ENCODE data around the gene TNS1. TPM values are rescaled to one million over a fixed set of nuclear protein-coding genes. Genes with fewer than 3 reads are reported as not detected.

Gene TNS1
- total and polyA plus RNA-seq, 4 donors: 46.9 to 64.5 (median 58.1) TPM

DNA sequence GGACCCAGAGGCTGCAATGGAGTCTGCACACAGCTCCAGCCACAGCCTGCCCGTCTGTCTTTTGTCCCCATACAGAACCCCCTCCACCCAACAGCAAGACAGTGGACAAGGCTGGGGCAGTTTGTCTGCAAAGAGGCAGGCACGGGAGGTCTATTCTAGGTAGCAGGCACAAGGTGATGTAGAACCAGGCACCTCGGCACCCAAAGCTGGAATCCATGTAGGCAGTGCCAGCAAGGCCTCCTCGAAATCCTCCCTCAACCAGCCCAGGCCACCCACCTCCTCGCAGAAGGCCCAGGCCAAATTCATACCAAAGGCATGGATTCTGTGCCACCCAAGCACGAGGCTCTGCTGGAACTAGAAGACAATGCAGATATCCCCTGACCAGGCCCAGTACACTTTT, 179.2 kb downstream of the TNS1 start:
- DNase-seq (ENCODE audit: low read depth in 4 of 6, low spot score in 6 of 6): no peak
- no peak overlapping the region for H3K4me3 ChIP-seq (ENCODE audit: low read depth, low read length)
- WGBS (ENCODE audit: insufficient coverage): 86% methylated on average over 3 of the region's 6 CpGs
- H3K27me3 ChIP-seq (ENCODE audit: control insufficient read depth, insufficient read depth, low read length): no peaks in the 10 kb centered on the region
- peaks cover 48% of the 10 kb centered on the region for H3K4me1 ChIP-seq (ENCODE audit: control insufficient read depth, insufficient read depth, low read length)
- H3K27ac ChIP-seq (ENCODE audit: low read depth, low read length): no peak overlapping the region
- no peaks in the 10 kb centered on the region for H3K9me3 ChIP-seq (ENCODE audit: control insufficient read depth, insufficient read depth, low read length)
- peaks cover 74% of the 10 kb centered on the region for H3K36me3 ChIP-seq (ENCODE audit: control insufficient read depth, insufficient read depth, low read length)

DNA sequence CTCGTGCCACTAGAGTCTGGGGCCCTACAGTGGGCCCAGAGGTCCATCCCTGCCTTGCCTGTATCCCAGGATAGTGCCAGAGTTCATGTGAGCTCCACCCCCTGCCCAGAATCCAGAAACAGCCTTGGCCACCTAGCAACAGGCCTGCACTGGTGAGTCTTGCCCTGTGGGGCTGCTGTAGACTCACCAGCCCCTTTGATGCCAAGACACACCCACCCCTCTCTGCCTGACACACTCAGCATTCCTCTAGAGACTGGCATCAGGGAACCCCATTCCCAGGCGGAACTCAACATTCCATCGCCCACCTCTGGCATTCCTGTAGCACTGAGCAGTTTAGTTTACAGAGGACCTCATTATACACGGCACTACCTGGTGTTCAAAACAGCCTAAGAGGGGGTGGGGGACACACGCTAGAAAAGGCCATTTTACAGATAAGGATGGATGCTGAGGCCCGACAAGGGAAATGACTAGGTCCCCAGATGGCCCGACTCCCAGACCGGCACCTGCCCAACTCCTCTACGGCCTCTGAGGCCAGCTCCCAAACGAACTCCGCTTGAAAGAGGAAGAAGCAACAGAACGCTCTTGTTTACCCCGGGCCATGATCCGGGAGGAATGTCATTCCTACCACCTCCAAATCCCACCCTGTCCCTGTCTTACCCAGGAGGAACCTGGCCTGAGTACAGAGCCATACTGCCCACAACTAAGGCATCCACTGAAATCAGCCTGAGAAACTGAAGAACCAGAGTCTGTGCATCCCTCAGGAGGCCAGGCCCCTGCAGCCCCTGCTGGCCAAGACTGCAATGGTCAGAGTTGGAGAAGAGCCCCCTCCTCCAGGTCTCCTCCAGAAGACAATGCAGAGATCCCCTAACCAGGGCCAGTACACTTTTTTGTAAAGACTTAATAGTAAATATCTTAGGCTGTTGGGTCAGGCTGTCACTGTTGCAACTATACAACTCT, 180.2 kb downstream of the TNS1 start:
- H3K36me3 ChIP-seq (ENCODE audit: control insufficient read depth, insufficient read depth, low read length): peaks cover 74% of the 10 kb centered on the region

DNA sequence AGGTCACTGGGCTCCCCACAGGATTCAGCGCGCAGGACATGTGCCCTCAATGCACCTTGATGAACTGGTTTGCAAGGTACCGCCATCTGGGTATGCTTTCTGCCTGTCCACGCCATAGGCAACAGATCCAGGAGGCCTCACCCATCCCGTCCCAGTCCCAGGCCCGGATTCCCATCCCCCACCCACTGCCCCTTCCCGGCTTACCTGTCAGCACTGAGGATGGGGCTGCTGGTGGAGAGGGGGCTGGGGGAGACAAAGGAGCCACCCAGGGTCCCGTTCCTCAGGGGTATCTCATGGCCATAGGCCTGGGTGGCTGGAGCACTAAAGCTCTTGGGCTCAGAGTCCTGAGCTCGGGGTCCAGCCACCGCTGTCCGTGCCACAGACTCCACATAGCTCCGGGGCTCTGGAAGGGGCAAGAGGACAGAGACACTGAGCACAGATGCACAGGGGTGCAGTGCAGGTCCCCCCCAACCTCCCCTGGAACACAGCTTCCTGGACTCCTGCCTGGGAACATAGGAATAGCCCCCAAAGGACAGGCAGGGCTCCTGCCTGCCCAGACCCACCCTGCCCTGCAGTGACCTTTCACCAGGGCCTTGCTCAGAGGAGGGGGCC, 181.2 kb downstream of the TNS1 start:
- no peak for DNase-seq (ENCODE audit: low read depth in 4 of 6, low spot score in 6 of 6)
- Histone ChIP-seq H3K9me3 (ENCODE audit: control insufficient read depth, insufficient read depth, low read length) (no peaks in the 10 kb centered on the region), H3K4me1 (ENCODE audit: control insufficient read depth, insufficient read depth, low read length) (peaks cover 40% of the 10 kb centered on the region), H3K27me3 (ENCODE audit: control insufficient read depth, insufficient read depth, low read length) (no peaks in the 10 kb centered on the region), H3K4me3 (ENCODE audit: low read depth, low read length) (no peak overlapping the region), H3K36me3 (ENCODE audit: control insufficient read depth, insufficient read depth, low read length) (peaks cover 73% of the 10 kb centered on the region), H3K27ac (ENCODE audit: low read depth, low read length) (no peak overlapping the region)
- WGBS (ENCODE audit: insufficient coverage): 95% methylated on average over 11 of the region's 12 CpGs

More for the DNA sequence above, 180.2 kb downstream of the TNS1 start:
- DNase-seq (ENCODE audit: low read depth in 4 of 6, low spot score in 6 of 6): no peak
- Histone ChIP-seq H3K27me3 (ENCODE audit: control insufficient read depth, insufficient read depth, low read length) (no peaks in the 10 kb centered on the region), H3K4me1 (ENCODE audit: control insufficient read depth, insufficient read depth, low read length) (peaks cover 40% of the 10 kb centered on the region), H3K9me3 (ENCODE audit: control insufficient read depth, insufficient read depth, low read length) (no peaks in the 10 kb centered on the region), H3K27ac (ENCODE audit: low read depth, low read length) (no peak overlapping the region), H3K4me3 (ENCODE audit: low read depth, low read length) (no peak overlapping the region)
- WGBS (ENCODE audit: insufficient coverage): 91% methylated on average over 11 of the region's 14 CpGs

DNA sequence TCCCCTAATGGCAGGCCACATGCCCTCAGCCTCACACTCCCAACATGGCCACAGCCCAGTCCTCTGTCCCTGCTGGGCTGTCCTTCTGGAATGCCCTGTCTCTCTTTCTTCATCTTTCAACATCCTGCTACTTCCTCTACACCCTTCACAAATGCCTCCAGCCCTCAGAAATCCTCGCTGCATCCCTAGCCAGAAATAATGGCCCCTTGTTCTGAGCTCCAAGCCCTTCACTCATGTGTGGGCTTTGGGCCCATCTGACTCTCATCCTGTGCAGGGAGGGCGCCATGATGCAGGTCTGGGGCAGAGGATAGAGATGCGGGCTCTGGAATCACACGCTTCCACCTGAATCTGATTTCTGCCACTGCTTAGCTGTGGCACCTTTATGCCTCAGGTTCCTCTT, 181.9 kb downstream of the TNS1 start:
- Histone ChIP-seq H3K4me3 (ENCODE audit: low read depth, low read length) (no peak overlapping the region), H3K36me3 (ENCODE audit: control insufficient read depth, insufficient read depth, low read length) (peaks cover 75% of the 10 kb centered on the region), H3K9me3 (ENCODE audit: control insufficient read depth, insufficient read depth, low read length) (no peaks in the 10 kb centered on the region), H3K27me3 (ENCODE audit: control insufficient read depth, insufficient read depth, low read length) (no peaks in the 10 kb centered on the region), H3K4me1 (ENCODE audit: control insufficient read depth, insufficient read depth, low read length) (peaks cover 40% of the 10 kb centered on the region), H3K27ac (ENCODE audit: low read depth, low read length) (no peak overlapping the region)
- DNase-seq (ENCODE audit: low read depth in 4 of 6, low spot score in 6 of 6): peak in 1 of 6 donors; percentile 29
- WGBS (ENCODE audit: insufficient coverage): 88% methylated on average over 4 of the region's 4 CpGs

DNA sequence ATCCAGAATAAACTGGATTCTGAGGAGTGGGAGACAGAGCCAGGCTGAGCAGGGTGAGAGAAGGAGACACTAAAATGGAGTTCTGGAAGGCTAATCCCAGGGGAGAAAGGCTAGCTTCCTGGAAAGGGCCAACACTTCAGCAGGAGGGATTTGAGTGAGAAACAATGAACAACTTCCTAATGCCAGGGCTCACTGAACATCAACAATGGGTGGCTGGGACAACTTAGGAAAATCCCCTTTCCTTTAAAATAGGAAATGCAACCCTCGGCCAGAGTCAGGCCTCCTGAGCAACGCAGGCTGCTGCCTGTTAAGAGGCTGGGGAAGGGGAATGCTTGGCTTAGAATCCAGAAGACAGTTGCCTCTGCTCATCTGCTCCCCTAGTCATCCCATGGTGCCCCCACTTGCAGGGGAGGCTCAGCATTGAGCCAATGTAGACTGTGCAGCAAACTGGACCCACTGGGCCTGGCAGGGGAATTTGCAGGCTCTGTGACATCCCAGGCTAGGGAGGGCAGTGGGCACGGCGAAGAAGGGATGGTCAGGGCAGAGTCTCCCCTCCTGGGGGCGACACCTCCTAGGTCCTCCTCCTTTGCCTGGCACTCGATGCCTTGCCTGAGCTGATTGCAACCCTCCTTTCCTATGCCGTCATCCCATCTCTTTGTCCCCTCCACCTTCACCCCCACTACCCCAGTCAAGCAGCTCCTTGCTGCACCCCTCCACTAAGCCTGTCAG, 182.5 kb downstream of the TNS1 start:
- Histone ChIP-seq H3K4me3 (ENCODE audit: low read depth, low read length) (no peak overlapping the region), H3K9me3 (ENCODE audit: control insufficient read depth, insufficient read depth, low read length) (no peaks in the 10 kb centered on the region), H3K27me3 (ENCODE audit: control insufficient read depth, insufficient read depth, low read length) (no peaks in the 10 kb centered on the region), H3K27ac (ENCODE audit: low read depth, low read length) (no peak overlapping the region), H3K36me3 (ENCODE audit: control insufficient read depth, insufficient read depth, low read length) (peaks cover 75% of the 10 kb centered on the region), H3K4me1 (ENCODE audit: control insufficient read depth, insufficient read depth, low read length) (peaks cover 45% of the 10 kb centered on the region)
- 84% methylated on average over 5 of the region's 7 CpGs for WGBS (ENCODE audit: insufficient coverage)
- DNase-seq (ENCODE audit: low read depth in 4 of 6, low spot score in 6 of 6): no peak

DNA sequence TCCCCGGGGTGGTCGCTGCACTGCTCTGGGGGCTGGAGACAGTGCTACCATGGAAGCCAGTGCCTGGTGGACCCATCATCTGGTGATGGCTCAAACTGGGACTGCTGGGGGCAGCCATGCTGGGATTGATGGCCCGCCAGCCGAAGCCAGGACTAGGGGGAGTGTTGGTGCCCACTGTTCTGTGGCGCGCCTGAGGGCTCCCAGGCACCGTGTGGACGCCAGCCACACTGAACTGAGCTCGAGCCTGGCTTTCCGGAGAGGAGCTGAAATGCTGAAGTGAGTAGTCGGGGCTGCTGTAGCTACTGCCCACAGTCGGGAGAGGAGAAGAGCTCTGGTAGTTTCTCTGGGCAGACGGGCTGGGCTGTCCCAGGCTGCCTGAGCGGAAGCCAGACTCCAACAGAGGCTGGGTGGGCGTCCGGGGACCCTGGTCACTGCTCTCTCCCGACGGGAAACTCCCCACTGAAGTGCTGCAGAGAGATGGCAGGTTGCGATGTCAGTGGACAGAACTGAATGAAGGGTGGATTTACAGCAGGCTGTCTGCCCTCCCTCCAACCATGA, 184.4 kb downstream of the TNS1 start:
- H3K9me3 ChIP-seq (ENCODE audit: control insufficient read depth, insufficient read depth, low read length): no peaks in the 10 kb centered on the region
- no peak for DNase-seq (ENCODE audit: low read depth in 4 of 6, low spot score in 6 of 6)
- no peak overlapping the region for H3K27ac ChIP-seq (ENCODE audit: low read depth, low read length)
- no peak overlapping the region for H3K4me3 ChIP-seq (ENCODE audit: low read depth, low read length)
- H3K36me3 ChIP-seq (ENCODE audit: control insufficient read depth, insufficient read depth, low read length): peaks cover 77% of the 10 kb centered on the region
- peaks cover 47% of the 10 kb centered on the region for H3K4me1 ChIP-seq (ENCODE audit: control insufficient read depth, insufficient read depth, low read length)
- no peaks in the 10 kb centered on the region for H3K27me3 ChIP-seq (ENCODE audit: control insufficient read depth, insufficient read depth, low read length)
- 83% methylated on average over 17 of the region's 19 CpGs for WGBS (ENCODE audit: insufficient coverage)

DNA sequence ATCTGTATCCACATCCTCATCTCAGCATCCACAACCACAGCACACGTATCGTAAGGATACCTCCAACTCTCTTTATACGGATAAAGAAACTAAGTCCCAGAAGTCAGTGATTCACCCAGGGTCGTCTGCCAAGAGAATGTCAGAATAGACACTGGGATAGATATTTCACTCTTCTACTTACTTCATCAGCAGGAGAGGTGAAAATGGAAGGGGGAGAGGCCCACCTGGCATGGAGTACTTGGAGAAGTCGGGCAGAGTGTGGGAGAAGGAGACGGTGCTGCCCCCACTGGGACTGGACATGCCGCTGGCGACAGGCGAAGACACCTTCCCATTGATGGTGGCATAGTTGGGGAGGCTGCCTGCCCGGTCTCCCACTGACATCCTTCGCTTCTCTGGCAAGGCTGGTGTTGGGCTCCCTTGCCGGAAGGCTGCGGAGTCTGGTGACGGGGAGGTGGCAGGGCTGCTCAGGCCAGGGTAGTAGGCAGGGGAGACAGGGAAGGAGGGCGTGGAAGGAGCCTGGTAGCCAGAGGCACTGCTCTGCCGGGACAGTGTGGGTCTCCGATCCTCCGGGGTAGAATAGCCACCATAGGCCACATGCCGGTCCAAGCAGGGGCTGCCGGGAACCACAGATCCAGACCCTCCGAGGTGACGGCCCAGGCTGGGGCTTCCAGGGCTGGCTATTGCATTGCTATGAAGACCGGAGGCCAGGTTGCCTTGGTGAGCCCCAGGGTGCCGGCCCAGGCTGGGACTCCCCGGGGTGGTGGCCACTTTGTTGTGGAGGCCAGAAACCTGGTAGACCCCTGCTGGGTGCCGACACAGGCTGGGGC, 185.1 kb downstream of the TNS1 start:
- 93% methylated on average over 22 of the region's 26 CpGs for WGBS (ENCODE audit: insufficient coverage)
- no peak overlapping the region for H3K27ac ChIP-seq (ENCODE audit: low read depth, low read length)
- no peaks in the 10 kb centered on the region for H3K9me3 ChIP-seq (ENCODE audit: control insufficient read depth, insufficient read depth, low read length)
- H3K4me1 ChIP-seq (ENCODE audit: control insufficient read depth, insufficient read depth, low read length): peaks cover 42% of the 10 kb centered on the region
- no peaks in the 10 kb centered on the region for H3K27me3 ChIP-seq (ENCODE audit: control insufficient read depth, insufficient read depth, low read length)
- no peak overlapping the region for H3K4me3 ChIP-seq (ENCODE audit: low read depth, low read length)
- no peak for DNase-seq (ENCODE audit: low read depth in 4 of 6, low spot score in 6 of 6)
- peaks cover 77% of the 10 kb centered on the region for H3K36me3 ChIP-seq (ENCODE audit: control insufficient read depth, insufficient read depth, low read length)

DNA sequence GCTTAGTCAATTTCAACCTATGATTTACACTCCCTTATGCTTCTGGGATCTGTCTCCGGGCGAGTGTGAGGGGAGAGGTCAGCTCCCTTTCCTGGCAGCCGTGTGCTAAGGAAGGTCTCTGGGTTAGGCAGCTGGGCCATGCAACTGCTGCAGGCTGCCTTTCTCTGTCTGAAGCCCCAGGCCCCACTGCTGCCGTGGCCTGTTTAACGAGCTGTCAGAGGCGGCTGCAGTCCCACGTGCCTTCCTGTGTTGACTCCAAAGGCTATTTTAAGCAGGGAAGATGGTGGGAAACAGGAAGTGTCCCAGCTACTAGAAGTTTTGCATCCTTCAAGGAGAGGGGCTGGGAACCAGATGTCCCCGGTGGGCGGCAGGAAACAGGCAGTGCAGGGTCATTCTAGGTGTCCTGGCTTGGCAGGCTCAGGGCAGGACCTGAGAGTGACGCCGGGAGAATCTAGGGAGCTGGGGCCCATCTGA, 186.4 kb downstream of the TNS1 start:
- WGBS (ENCODE audit: insufficient coverage): 37% methylated on average over 11 of the region's 11 CpGs
- Histone ChIP-seq H3K36me3 (ENCODE audit: control insufficient read depth, insufficient read depth, low read length) (peaks cover 77% of the 10 kb centered on the region), H3K4me1 (ENCODE audit: control insufficient read depth, insufficient read depth, low read length) (peaks cover 33% of the 10 kb centered on the region), H3K27me3 (ENCODE audit: control insufficient read depth, insufficient read depth, low read length) (no peaks in the 10 kb centered on the region), H3K27ac (ENCODE audit: low read depth, low read length) (peak overlapping the region; percentile 64), H3K9me3 (ENCODE audit: control insufficient read depth, insufficient read depth, low read length) (no peaks in the 10 kb centered on the region), H3K4me3 (ENCODE audit: low read depth, low read length) (no peak overlapping the region)
- DNase-seq (ENCODE audit: low read depth in 4 of 6, low spot score in 6 of 6): peak in 1 of 6 donors; percentile 51

Measured in spinal cord (tissue), 10 donors.